ENCODE measurements around the gene ZNF662.
A peak's percentile ranks its signal among the peaks of the same experiment; 100 is the strongest.
"Not testable (repeated sequence)": the region's sequence is repeated elsewhere in the genome, so short reads cannot be mapped to it uniquely, and the experiment has no call there.

The ZNF662 gene

GRCh38 chr3:42906070-42906847 is at the start of gene ZNF662:
ZNF662 (plus strand) TSS chr3:42906142; CDS start chr3:42908115, 1,973 bp downstream.
- peak in 1 of 2 experiments; percentile 35 for DNase-seq

- DNase-seq = no peak
Observed at GRCh38 chr3:42856544-42856943, 49.4 kb upstream of the ZNF662 start.

GRCh38 chr3:42864321-42864950 is 41.5 kb upstream of the ZNF662 start:
- DNase-seq = no peak

GRCh38 chr3:42865256-42865655 is 40.7 kb upstream of the ZNF662 start:
- no peak for DNase-seq

GRCh38 chr3:42867138-42867537 is 38.8 kb upstream of the ZNF662 start:
- DNase-seq = no peak

- DNase-seq = no peak
Observed at GRCh38 chr3:42868841-42869240, 37.1 kb upstream of the ZNF662 start.

GRCh38 chr3:42871592-42872196 is 34.2 kb upstream of the ZNF662 start:
- DNase-seq = no peak

- no peak for DNase-seq
Observed at GRCh38 chr3:42872718-42873117, 33.2 kb upstream of the ZNF662 start.

- no peak for DNase-seq
Observed at GRCh38 chr3:42873221-42873982, 32.5 kb upstream of the ZNF662 start.

GRCh38 chr3:42874749-42875148 is 31.2 kb upstream of the ZNF662 start:
- no peak for DNase-seq

GRCh38 chr3:42875325-42876151 is 30.4 kb upstream of the ZNF662 start, which contains the start of gene CYP8B1:
CYP8B1 (minus strand) TSS chr3:42875879; CDS start chr3:42875816, 63 bp downstream.
- DNase-seq = no peak

GRCh38 chr3:42876401-42876800 is 29.5 kb upstream of the ZNF662 start:
- no peak for DNase-seq

- DNase-seq = no peak
Observed at GRCh38 chr3:42876940-42877720, 28.8 kb upstream of the ZNF662 start.

GRCh38 chr3:42877881-42878280 is 28.1 kb upstream of the ZNF662 start:
- DNase-seq = no peak

GRCh38 chr3:42880183-42880582 is 25.8 kb upstream of the ZNF662 start:
- DNase-seq = no peak

- DNase-seq = peak; percentile 31 to 69
Observed at GRCh38 chr3:42880601-42881451, 25.1 kb upstream of the ZNF662 start.

- not testable (repeated sequence) for DNase-seq
Observed at GRCh38 chr3:42883251-42883930, 22.6 kb upstream of the ZNF662 start.

GRCh38 chr3:42884324-42884723 is 21.6 kb upstream of the ZNF662 start:
- no peak for DNase-seq

- no peak for DNase-seq
Observed at GRCh38 chr3:42886294-42886822, 19.6 kb upstream of the ZNF662 start.
